ENCODE measurements around the gene APOF. TPM values are rescaled to one million over a fixed set of nuclear protein-coding genes. Genes with fewer than 3 reads are reported as not detected.

The APOF gene
- total and polyA plus RNA-seq, 10 of the 15 experiments (the other 5 are each of a cell fraction or from before 2014, with no cell fraction given), result 0.04 to 0.19 (median 0.11) TPM; not detected in 5

DNA sequence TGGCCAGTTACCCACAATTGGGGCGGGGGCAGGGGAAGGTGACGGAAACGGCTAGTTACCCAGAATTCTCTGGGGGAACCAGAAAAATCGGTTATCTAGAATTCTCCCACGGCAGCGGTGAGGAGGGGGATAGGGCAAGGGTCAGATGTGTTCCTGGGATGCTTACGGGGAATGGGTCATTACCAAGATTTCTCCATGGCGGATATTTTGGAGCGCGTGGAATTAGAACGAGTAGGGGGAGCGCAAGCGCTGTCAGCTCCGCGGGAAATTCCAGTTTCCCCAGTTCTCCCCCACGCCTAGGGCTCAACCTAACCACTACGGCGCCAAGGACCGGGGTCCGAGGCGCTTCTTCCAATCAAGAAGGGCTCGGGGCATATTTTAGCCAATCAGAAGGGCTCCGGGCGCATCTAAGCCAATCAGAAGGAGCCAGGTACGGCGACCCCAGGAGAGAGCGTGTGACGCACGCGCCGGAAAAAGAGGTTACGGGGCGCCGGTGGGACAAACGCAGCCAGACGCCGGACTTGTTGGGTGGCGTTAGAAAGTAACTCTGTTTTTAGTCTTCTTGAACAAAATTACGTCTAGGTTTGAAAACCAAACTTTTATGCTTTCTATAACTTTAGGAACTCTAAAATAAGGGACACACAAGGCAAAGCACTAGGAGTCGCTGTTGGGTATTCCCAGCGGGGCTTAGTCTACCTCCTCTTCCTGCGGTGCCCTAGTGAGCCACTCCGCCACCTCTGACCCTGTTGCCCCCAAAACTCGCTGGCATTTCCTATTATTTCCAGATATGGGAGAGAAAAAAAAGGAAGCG, 28.8 kb downstream of the APOF start, which contains the start of gene PAN2:
Gene PAN2 (minus strand): TSS at position 322 of the 811 bp plus-strand sequence. CDS start 906 bp downstream, outside the sequence.
- Histone ChIP-seq H3K4me2 (ENCODE audit: control insufficient read depth, insufficient read depth) (peak within 1 kb of the TSS; percentile 94), H3K9ac (ENCODE audit: control insufficient read depth, insufficient read depth, low read length) (peak within 1 kb of the TSS; percentile 99), H3K36me3 (ENCODE audit: control insufficient read depth in 2 of 2, insufficient read depth in 2 of 2, low read length in 1 of 2) (no peaks in the 10 kb centered on the region), H3K79me2 (ENCODE audit: control insufficient read depth, insufficient read depth, low read length) (peaks cover 14% of the 10 kb centered on the region), H4K20me1 (ENCODE audit: control insufficient read depth, insufficient read depth) (no peaks in the 10 kb centered on the region), H3K4me3 (peak within 1 kb of the TSS; percentile 97), H3K9me3 (replicated peaks; ENCODE audit: control insufficient read depth, insufficient read depth, low read length) (no peaks in the 10 kb centered on the region), H3K4me1 (ENCODE audit: control insufficient read depth, insufficient read depth, low read length) (peaks cover 24% of the 10 kb centered on the region), H3K27me3 (replicated peaks in 1 of 2; ENCODE audit: control insufficient read depth in 2 of 2, insufficient read depth in 2 of 2, low read length in 1 of 2) (no peaks in the 10 kb centered on the region), H2AFZ (ENCODE audit: control insufficient read depth, low read depth, low read length) (peak within 1 kb of the TSS; percentile 87), H3K27ac (ENCODE audit: control insufficient read depth, insufficient read depth) (peak within 1 kb of the TSS; percentile 99)
- ChIA-PET POLR2A (interaction anchor here (0.6 to 11.4 kb wide), 10 partner anchors 13 to 239 kb away, joined by 3 to 140 read pairs (median 5); partner anchors contain the start of genes ANKRD52, APOF, CNPY2 and STAT2), CTCF (interaction anchor here (0.5 to 1.8 kb wide), 11 partner anchors 18 to 1044 kb away, joined by 3 to 20 read pairs (median 3); partner anchors contain the start of genes CNPY2, CS and STAT2), RAD21 (ENCODE audit: unreplicated experiment) (interaction anchor here (0.8 to 2.2 kb wide), 6 partner anchors 18 to 130 kb away, joined by 3 to 18 read pairs (median 6); partner anchors contain the start of genes CNPY2, STAT2 and TIMELESS), SMC1A (ENCODE audit: uncharacterized antibody, unreplicated experiment) (interaction anchor here (0.6 to 2.2 kb wide), 10 partner anchors 17 to 545 kb away, joined by 3 to 10 read pairs (median 4); partner anchors contain the start of genes CNPY2, STAT2 and TIMELESS)
- intact Hi-C loops (cut with micrococcal nuclease; ENCODE audit: unreplicated experiment) (loop anchor here (1.0 to 5.0 kb wide), 4 partner anchors 18 to 144 kb away; partner anchors contain the start of gene STAT2), in situ Hi-C loops (cut with MboI) (no loop called here)
- FAIRE-seq, result peak; percentile 85
- peak; percentile 97 for ATAC-seq
- WGBS (ENCODE audit: insufficient coverage, insufficient replicate concordance, low lambda C conversion rate, missing lambda C conversion rate), result under 1% methylated on average over 45 of the region's 45 CpGs
- no TSS peak for BruUV-seq (replicated peaks)
- DNase-seq (ENCODE audit: low read depth, low spot score), result peak; percentile 89
- TF ChIP-seq, protein P1, sequence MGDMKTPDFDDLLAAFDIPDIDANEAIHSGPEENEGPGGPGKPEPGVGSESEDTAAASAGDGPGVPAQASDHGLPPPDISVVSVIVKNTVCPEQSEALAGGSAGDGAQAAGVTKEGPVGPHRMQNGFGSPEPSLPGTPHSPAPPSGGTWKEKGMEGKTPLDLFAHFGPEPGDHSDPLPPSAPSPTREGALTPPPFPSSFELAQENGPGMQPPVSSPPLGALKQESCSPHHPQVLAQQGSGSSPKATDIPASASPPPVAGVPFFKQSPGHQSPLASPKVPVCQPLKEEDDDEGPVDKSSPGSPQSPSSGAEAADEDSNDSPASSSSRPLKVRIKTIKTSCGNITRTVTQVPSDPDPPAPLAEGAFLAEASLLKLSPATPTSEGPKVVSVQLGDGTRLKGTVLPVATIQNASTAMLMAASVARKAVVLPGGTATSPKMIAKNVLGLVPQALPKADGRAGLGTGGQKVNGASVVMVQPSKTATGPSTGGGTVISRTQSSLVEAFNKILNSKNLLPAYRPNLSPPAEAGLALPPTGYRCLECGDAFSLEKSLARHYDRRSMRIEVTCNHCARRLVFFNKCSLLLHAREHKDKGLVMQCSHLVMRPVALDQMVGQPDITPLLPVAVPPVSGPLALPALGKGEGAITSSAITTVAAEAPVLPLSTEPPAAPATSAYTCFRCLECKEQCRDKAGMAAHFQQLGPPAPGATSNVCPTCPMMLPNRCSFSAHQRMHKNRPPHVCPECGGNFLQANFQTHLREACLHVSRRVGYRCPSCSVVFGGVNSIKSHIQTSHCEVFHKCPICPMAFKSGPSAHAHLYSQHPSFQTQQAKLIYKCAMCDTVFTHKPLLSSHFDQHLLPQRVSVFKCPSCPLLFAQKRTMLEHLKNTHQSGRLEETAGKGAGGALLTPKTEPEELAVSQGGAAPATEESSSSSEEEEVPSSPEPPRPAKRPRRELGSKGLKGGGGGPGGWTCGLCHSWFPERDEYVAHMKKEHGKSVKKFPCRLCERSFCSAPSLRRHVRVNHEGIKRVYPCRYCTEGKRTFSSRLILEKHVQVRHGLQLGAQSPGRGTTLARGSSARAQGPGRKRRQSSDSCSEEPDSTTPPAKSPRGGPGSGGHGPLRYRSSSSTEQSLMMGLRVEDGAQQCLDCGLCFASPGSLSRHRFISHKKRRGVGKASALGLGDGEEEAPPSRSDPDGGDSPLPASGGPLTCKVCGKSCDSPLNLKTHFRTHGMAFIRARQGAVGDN (IDR thresholded peaks at IDR 0.05), result peak; percentile 96
- TF ChIP-seq, protein P2, sequence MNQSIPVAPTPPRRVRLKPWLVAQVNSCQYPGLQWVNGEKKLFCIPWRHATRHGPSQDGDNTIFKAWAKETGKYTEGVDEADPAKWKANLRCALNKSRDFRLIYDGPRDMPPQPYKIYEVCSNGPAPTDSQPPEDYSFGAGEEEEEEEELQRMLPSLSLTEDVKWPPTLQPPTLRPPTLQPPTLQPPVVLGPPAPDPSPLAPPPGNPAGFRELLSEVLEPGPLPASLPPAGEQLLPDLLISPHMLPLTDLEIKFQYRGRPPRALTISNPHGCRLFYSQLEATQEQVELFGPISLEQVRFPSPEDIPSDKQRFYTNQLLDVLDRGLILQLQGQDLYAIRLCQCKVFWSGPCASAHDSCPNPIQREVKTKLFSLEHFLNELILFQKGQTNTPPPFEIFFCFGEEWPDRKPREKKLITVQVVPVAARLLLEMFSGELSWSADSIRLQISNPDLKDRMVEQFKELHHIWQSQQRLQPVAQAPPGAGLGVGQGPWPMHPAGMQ (IDR thresholded peaks at IDR 0.05; ENCODE audit: borderline replicate concordance), result no peak
- TF ChIP-seq KAT2A (conservative IDR thresholded peaks at IDR 0.05; ENCODE audit: control insufficient read depth, low read depth, low read length) (no peak), DPF2 (IDR thresholded peaks at IDR 0.05) (0 out of 2 replicates have a peak, but pooled peaks have one; percentile 38), YBX1 (IDR thresholded peaks at IDR 0.05) (no peak), MEF2A (IDR thresholded peaks at IDR 0.05; ENCODE audit: insufficient read depth, low read depth, low read length) (0 out of 2 replicates have a peak, but pooled peaks have one; percentile 42), POLR2A (IDR thresholded peaks at IDR 0.05; ENCODE audit: low read depth, low read length) (peak; percentile 73), KLF5 (IDR thresholded peaks at IDR 0.05; ENCODE audit: partially characterized antibody) (peak; percentile 95), SUPT20H (IDR thresholded peaks at IDR 0.05; ENCODE audit: borderline replicate concordance, control insufficient read depth, low read depth, low read length) (no peak), STAT3 (IDR thresholded peaks at IDR 0.05; ENCODE audit: low read depth, low read length) (no peak), NR2C1 (IDR thresholded peaks at IDR 0.05) (peak; percentile 83), LARP7 (IDR thresholded peaks at IDR 0.05) (no peak)
- TF ChIP-seq, protein P3, sequence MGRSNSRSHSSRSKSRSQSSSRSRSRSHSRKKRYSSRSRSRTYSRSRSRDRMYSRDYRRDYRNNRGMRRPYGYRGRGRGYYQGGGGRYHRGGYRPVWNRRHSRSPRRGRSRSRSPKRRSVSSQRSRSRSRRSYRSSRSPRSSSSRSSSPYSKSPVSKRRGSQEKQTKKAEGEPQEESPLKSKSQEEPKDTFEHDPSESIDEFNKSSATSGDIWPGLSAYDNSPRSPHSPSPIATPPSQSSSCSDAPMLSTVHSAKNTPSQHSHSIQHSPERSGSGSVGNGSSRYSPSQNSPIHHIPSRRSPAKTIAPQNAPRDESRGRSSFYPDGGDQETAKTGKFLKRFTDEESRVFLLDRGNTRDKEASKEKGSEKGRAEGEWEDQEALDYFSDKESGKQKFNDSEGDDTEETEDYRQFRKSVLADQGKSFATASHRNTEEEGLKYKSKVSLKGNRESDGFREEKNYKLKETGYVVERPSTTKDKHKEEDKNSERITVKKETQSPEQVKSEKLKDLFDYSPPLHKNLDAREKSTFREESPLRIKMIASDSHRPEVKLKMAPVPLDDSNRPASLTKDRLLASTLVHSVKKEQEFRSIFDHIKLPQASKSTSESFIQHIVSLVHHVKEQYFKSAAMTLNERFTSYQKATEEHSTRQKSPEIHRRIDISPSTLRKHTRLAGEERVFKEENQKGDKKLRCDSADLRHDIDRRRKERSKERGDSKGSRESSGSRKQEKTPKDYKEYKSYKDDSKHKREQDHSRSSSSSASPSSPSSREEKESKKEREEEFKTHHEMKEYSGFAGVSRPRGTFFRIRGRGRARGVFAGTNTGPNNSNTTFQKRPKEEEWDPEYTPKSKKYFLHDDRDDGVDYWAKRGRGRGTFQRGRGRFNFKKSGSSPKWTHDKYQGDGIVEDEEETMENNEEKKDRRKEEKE (IDR thresholded peaks at IDR 0.05), result peak; percentile 77
